Activated T-helper 1 cell treated with anti-CD3 and anti-CD28 coated beads, Interleukin-2, amount 50 U/mL, for 16 hours (primary cell): Measurements from ENCODE around the gene EYA2.
"Not testable (repeated sequence)": the region's sequence is repeated elsewhere in the genome, so short reads cannot be mapped to it uniquely, and the experiment has no call there.

Source experiments
- DNase-seq, 2 donors: peaks; one replicate each; pipeline ENCODE4 v3.0.0-alpha.2; 2020; ENCODE audit warnings: low read depth in 1 of 2, low spot score in 1 of 2

EYA2 gene

DNA sequence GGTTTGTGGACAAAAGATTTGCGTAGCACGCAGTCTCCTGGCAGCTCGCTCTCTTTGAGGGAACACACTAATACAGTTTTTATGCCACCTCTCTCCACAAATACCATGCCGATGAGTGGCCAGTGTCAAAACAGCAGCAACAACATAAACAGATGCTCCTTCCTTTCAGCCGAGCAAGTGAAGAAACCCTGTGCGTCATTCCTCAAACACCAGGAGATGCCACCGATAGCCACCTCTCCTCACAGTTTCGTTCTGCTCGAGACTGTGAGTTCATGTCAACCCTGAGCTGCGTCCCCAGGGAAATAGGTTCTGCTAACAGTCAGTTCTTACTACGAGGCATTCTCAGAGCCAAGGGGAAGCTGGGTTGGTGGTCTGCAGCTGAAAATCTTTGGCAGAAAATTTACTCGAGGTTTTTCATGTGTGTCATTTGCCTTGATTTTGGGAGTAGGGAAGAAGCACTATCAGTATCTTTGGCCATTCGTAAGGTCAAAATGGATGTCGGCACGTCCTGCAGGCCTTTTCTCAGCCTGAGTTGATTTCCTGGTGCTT lies 59.9 kb downstream of the EYA2 start:
- DNase-seq: no peak

GRCh38 chr20:46955601-46956556 lies 61.2 kb downstream of the EYA2 start:
- DNase-seq: no peak

GRCh38 chr20:46959081-46959692 lies 64.5 kb downstream of the EYA2 start:
- DNase-seq: no peak

DNA sequence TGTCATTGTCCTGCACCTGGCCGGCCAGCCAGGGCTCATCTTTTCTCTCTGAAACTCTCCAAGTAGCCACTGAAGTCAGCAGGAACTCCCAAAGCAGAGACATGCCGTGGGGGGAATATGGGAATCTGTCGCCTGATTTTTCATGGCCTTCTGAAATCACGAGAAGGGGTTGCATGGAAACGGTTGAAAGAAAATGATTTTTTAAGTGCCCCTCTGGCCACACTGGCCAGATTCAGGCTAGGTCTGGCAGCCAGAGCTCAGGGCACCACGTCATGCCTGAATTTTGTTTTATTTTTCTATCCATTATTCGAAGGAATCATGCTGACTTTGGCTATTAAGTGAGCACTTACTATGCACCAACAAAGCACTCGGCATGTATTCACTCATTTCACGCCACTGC lies 65.2 kb downstream of the EYA2 start:
- DNase-seq: no peak

GRCh38 chr20:46960536-46960935 lies 65.9 kb downstream of the EYA2 start:
- DNase-seq: no peak

GRCh38 chr20:46961968-46962367 lies 67.3 kb downstream of the EYA2 start:
- not testable (repeated sequence) for DNase-seq

DNA sequence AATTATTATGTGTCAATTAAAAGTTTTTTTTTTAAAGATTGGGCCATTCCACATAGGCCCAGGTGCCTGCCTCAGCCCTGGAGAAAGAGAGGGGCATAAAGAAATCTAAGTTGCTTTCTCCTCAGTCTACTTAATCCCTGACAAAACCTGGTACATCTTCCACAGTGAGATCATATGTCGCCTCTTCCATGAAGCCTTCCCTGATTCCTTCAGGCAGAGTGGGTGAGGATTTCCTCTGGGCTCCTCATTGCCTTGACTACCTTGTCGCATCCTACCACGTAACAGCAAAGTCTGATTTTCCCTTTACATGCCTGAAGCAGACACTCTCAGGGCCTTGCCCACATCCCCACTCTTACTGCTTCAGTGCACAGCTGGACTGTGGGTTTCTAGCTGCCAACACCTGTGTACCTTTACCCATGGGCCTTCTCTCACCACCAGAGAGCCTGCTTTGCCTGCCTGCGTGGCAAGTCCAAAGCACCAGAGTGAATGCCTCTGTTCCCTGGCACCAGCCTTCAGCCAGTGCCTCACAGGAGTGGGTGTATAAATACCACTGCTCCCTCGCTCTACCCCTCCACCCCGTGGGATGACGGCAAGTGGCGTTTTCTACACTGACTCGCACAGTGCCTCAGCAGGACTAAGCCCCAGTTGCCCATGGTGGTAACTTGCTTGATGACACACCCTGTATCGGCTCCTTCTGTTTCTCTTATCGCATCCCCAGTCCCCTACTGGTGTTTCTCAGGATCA lies 68.0 kb downstream of the EYA2 start:
- DNase-seq: no peak

DNA sequence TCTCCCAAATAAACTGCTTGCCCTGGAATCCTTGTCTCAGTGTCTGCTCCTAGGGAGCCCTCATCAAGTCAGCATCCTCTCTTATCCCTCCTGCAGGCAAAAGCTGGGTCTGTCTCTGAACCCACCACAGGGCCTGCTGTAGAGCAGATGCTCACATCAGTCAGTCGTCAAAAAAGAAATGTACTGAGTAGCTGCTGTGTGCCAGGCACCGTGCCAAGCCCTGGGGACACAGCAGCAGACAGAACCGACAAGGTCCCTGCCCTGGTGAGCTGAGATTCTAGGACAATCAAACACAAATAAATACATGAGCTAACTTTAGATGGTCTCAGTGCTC lies 68.5 kb downstream of the EYA2 start:
- no peak for DNase-seq

- DNase-seq: no peak
Measured at GRCh38 chr20:46963758-46964617, 69.3 kb downstream of the EYA2 start.

- no peak for DNase-seq
Measured at GRCh38 chr20:46964618-46965455, 70.2 kb downstream of the EYA2 start.

- DNase-seq: no peak
Measured at GRCh38 chr20:46965477-46965876, 70.8 kb downstream of the EYA2 start.

GRCh38 chr20:46967646-46968045 lies 73.0 kb downstream of the EYA2 start:
- DNase-seq: no peak

DNA sequence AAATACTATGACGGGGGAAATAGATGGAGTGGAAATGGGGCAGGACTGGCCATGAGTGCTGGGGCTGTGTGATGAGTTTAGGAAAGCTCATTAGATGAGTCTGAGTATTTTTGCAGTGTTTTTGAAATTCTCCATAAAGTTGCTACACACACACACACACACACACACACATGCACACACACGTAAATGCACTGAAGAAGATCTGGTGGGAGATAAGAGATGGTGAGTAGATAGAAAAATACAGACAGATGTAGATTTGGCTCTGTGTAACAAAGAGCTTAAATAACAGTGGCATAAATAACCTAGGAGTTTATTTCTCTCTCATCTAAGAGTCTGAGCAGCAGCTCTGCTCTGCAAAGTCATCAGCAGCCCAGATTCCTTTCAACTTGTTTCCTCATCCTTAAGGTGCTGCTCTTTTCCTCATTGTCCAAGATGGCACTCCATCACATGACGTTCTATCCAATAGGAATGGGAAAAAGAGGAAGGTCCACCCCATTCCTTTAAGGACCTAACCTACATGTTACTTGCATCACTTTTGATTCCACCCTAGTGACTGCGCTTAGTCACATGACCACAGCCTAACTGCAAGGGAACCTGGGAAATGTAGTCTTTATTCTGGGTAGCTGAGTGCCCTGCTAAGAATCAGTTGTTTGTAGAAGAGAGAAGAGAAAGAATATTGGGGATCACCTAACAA lies 76.4 kb downstream of the EYA2 start:
- no peak for DNase-seq

DNA sequence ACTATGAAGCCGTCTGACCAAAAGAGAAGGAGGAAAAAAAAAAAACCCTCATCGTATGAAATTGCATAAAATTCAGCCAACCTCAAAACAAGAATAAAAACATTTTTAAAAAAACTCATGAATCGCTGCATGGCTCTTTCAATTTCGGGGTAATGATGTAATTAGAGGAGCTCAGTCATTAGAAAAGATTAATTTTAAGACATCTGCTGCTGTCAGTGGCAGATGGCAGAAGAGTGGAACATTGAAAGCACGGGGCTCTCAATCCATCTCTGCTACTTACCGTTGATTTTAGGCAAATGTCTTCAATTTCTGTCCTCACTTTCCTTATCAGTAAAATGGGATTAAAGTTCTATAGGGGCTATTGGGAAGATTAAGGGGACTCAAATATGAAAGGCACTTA lies 79.1 kb downstream of the EYA2 start:
- no peak for DNase-seq

DNA sequence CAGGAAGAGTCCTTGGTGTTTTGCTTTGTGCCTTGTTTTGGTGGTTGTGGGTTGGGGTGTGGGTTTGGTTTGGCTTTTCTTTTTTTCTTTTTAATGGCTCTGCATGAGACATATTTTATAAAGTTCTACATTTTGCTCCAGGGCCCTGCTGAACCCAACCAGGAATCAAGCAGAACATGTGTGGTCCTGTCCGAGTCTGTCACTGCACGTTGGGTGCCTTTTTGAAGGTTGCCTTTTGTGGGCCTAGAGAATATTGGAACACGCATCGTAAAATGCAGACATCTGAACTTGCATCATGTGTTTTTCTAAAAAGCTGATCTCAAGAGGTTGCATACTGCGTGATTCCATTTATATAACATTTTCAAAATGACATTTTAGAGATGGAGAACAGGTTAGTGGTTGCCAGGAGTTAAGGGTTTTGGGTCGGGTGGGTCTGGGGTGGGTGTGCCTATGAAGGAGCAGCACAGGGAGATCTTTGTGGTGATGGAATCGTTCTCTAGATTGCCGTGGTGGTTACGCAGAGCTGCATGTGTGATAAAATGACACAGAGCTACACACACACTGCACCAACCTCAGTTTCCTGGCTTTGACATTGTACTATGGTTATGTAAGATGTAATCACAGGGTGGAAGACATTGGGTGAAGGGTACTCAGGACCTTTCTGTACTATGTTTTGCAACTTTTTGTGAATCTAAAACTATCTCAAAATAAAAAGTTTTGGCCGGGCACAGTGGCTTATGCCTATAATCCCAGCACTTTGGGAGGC lies 80.2 kb downstream of the EYA2 start:
- no peak for DNase-seq

DNA sequence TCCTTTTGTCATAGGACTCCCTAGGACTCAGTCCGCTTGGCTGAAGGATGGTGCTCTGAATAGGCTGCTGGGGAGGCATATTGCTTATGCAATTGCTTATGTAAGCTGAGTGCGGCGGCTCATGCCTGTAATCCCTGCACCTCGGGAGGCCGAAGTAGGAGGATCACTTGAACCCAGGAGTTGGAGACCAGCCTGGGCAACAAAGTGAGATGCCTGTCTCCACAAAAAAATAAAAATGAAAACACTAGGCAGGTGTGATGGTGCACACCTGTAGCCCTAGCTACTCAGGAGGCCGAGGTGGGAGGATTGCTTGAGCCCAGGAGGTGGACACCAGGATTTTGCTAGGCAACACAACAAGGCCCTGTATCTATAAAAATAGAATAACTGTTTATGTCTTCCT lies 81.3 kb downstream of the EYA2 start:
- DNase-seq: no peak

DNA sequence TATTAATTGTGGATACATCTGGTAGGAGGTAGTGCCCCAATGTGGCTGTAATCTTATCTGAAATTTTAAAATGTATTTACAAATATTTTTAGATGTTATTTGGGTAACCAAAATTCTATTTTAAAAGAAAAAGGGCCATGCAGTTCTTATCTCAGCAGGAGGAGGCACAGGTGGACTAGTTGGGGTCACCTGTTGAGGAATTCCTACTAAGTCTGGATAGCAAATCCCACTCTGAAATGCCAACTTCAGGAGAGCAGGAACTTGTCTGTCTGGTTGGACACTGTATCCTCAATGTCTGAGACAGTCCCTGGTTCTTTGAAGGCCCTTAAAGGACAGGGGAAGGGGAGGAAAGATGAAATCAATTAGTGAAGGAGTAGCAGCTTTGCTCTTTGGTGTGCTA lies 82.6 kb downstream of the EYA2 start:
- no peak for DNase-seq

GRCh38 chr20:46977909-46978588 lies 83.4 kb downstream of the EYA2 start:
- no peak for DNase-seq
